ENCODE data around the gene PRSS36.

DNA sequence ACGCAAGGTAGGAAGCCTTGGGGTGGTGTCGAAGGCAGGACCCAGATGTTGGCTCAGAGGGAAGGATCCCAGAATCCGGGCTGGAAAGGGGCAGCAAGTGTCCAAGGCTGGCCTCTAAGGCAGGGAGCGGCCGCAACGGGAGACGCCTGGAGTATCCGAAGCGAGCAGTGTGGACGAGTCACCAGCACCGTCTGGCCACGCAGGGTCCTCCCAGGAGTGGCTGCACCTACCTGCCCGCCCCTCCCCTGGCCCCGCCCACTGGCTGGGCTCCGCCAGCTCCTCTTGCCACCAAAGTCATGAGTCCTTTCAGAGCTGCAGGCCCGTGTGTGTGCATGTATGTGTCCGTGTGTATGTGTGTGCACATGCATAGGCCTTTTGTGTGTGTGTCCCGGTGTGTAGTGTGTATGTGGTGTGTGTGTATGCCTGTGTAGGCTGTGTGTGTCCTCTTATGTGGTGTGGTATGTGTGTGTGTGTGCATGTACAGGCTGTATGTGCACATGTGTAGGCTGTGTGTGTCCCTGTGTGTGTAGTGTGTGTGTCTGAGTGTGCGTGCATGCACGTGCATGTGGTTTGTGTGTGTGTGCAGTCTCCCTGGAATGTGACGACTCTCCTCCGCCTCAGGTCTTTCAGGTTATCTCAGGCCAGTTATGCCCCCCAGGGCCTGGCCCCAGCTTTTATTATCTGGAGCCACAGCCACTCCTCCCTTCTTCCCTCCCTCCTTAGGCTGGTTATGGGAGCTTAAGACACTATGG, 14.2 kb downstream of the PRSS36 start, which contains the start of gene PRSS8:
- TF ChIP-seq, protein P1, sequence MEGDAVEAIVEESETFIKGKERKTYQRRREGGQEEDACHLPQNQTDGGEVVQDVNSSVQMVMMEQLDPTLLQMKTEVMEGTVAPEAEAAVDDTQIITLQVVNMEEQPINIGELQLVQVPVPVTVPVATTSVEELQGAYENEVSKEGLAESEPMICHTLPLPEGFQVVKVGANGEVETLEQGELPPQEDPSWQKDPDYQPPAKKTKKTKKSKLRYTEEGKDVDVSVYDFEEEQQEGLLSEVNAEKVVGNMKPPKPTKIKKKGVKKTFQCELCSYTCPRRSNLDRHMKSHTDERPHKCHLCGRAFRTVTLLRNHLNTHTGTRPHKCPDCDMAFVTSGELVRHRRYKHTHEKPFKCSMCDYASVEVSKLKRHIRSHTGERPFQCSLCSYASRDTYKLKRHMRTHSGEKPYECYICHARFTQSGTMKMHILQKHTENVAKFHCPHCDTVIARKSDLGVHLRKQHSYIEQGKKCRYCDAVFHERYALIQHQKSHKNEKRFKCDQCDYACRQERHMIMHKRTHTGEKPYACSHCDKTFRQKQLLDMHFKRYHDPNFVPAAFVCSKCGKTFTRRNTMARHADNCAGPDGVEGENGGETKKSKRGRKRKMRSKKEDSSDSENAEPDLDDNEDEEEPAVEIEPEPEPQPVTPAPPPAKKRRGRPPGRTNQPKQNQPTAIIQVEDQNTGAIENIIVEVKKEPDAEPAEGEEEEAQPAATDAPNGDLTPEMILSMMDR (IDR thresholded peaks at IDR 0.05), result no peak
- no peak for TF ChIP-seq POLR2A (IDR thresholded peaks at IDR 0.05)
